CD14-positive monocyte (primary cell): ENCODE data around the gene RGMA. TPM values are rescaled to one million over a fixed set of nuclear protein-coding genes. Genes with fewer than 3 reads are reported as not detected.

Source experiments
- DNase-seq, 3 donors: peaks; one replicate each; pipeline ENCODE4 v3.0.0-alpha.2; 2011 to 2022
- H2AFZ ChIP-seq: 2 replicates; pipeline ENCODE4 v1.6.0; 2012; ENCODE audit warnings: mild to moderate bottlenecking, low read depth, low read length, inconsistent platforms; ENCODE audit not compliant: insufficient read depth, poor library complexity, severe bottlenecking
- H3K27ac ChIP-seq, 2 donors: 1 replicate in 1 of 2; 2 replicates in 1 of 2; pipeline ENCODE4 v1.5.1; 2012 to 2013; ENCODE audit warnings: low read length in 2 of 2, control low read depth in 1 of 2, inconsistent platforms in 1 of 2, low read depth in 1 of 2, mild to moderate bottlenecking in 1 of 2
- H3K27me3 ChIP-seq, 2 donors: one replicate each; pipeline versions ENCODE4 v1.6.0 to v1.6.1; 2011 to 2013; ENCODE audit warnings: low read length in 2 of 2; ENCODE audit not compliant: control insufficient read depth in 2 of 2, insufficient read depth in 2 of 2
- H3K36me3 ChIP-seq, 2 donors: replicated peaks in 1 of 2; 1 replicate in 1 of 2; 2 replicates in 1 of 2; pipeline versions ENCODE4 v1.5.1 to v1.6.1; 2012 to 2013; ENCODE audit warnings: low read length in 2 of 2, control low read depth in 1 of 2, inconsistent platforms in 1 of 2, mild to moderate bottlenecking in 1 of 2; ENCODE audit not compliant: insufficient read depth in 2 of 2, control insufficient read depth in 1 of 2
- H3K4me1 ChIP-seq, 2 donors: 1 replicate in 1 of 2; 2 replicates in 1 of 2; pipeline versions ENCODE4 v1.5.1 to v1.6.1; 2012 to 2013; ENCODE audit warnings: low read length in 2 of 2, control low read depth in 1 of 2, inconsistent platforms in 1 of 2, mild to moderate bottlenecking in 1 of 2, moderate library complexity in 1 of 2; ENCODE audit not compliant: insufficient read depth in 2 of 2, control insufficient read depth in 1 of 2
- H3K4me2 ChIP-seq: replicated peaks from 2 replicates; pipeline ENCODE3; 2012; ENCODE audit warnings: low read length, moderate library complexity, mild to moderate bottlenecking; ENCODE audit not compliant: poor library complexity, severe bottlenecking; ENCODE audit errors: extremely low read depth
- H3K4me3 ChIP-seq, 3 experiments: fragments of 200-600 bp in 1 of 3; sonication (generic) in 1 of 3; replicated peaks in 1 of 3; 1 replicate in 2 of 3; 2 replicates in 1 of 3; pipeline ENCODE4 v1.5.1; 2011 to 2013; ENCODE audit warnings: low read length in 3 of 3, mild to moderate bottlenecking in 3 of 3, control low read depth in 2 of 3, low read depth in 2 of 3, inconsistent platforms in 1 of 3, moderate library complexity in 1 of 3
- H3K79me2 ChIP-seq: 2 replicates; pipeline ENCODE4 v1.6.0; 2012; ENCODE audit warnings: mild to moderate bottlenecking, control low read depth, inconsistent platforms, low read length, moderate library complexity; ENCODE audit not compliant: insufficient read depth
- H3K9ac ChIP-seq: 2 replicates; pipeline ENCODE4 v1.6.0; 2017; ENCODE audit warnings: low read length, mild to moderate bottlenecking; ENCODE audit not compliant: insufficient read depth, poor library complexity, severe bottlenecking
- H3K9me3 ChIP-seq, 2 donors: replicated peaks in 1 of 2; 1 replicate in 1 of 2; 2 replicates in 1 of 2; pipeline versions ENCODE4 v1.5.1 to v1.6.1; 2012 to 2013; ENCODE audit warnings: low read length in 2 of 2, control low read depth in 1 of 2; ENCODE audit not compliant: control insufficient read depth in 1 of 2, insufficient read depth in 1 of 2
- H4K20me1 ChIP-seq: 2 replicates; pipeline ENCODE4 v1.6.0; 2012; ENCODE audit warnings: mild to moderate bottlenecking, low read length, control low read depth, moderate library complexity; ENCODE audit not compliant: insufficient read depth
- H3K27ac Mint-ChIP-seq, 7 donors: one replicate each; pipeline ENCODE4 v1.8.0; 2020; ENCODE audit warnings: mild to moderate bottlenecking in 7 of 7, mixed read lengths in 7 of 7, moderate library complexity in 6 of 7, inconsistent platforms in 2 of 7
- H3K27me3 Mint-ChIP-seq, 3 donors: one replicate each; pipeline ENCODE4 v1.8.0; 2021 to 2022; ENCODE audit warnings: low read depth in 3 of 3, mild to moderate bottlenecking in 3 of 3, mixed read lengths in 3 of 3, moderate library complexity in 3 of 3, inconsistent platforms in 1 of 3
- H3K36me3 Mint-ChIP-seq, 2 donors: one replicate each; pipeline ENCODE4 v1.8.0; 2020; ENCODE audit warnings: mixed read lengths in 2 of 2, inconsistent platforms in 1 of 2, mild to moderate bottlenecking in 1 of 2
- H3K4me1 Mint-ChIP-seq: one replicate; pipeline ENCODE4 v1.8.0; 2020; ENCODE audit warnings: mild to moderate bottlenecking, mixed read lengths
- H3K4me3 Mint-ChIP-seq, 2 donors: one replicate each; pipeline ENCODE4 v1.8.0; 2020; ENCODE audit warnings: mild to moderate bottlenecking in 2 of 2, mixed read lengths in 2 of 2, moderate library complexity in 1 of 2
- H3K9me3 Mint-ChIP-seq, 7 donors: one replicate each; pipeline ENCODE4 v1.8.0; 2020 to 2022; ENCODE audit warnings: mixed read lengths in 7 of 7, mild to moderate bottlenecking in 6 of 7, moderate library complexity in 6 of 7, inconsistent platforms in 2 of 7
- CTCF ChIP-seq: fragments of 200-600 bp; IDR thresholded peaks from one replicate; pipeline ENCODE4 v1.8.0; 2022; ENCODE audit warnings: antibody characterized with exemption, mild to moderate bottlenecking
- WGBS: methylation state at CpG from one replicate; pipeline ENCODE4 v1.1.5; 2013; ENCODE audit warnings: missing lambda C conversion rate; ENCODE audit not compliant: insufficient coverage; 5-methylcytosine and 5-hydroxymethylcytosine counted together
- intact Hi-C, 2 donors: fragments of 100-400 bp; cut with micrococcal nuclease; formaldehyde crosslinking; loops; one replicate each; pipeline versions ENCODE4 v1.15.0 to v1.15.1; 2023
- polyA plus RNA-seq, 3 donors: library from polyadenylated mRNA; depleted of rRNA in 1 of 3; unstranded in 2 of 3; stranded (reverse) in 1 of 3; fragments of 300-500 nt in 2 of 3; fragments of >200 nt in 1 of 3; fragmentation: Illumina TruSeq in 2 of 3; gene quantifications; 1 replicate in 2 of 3; 2 replicates in 1 of 3; pipeline ENCODE4 v1.2.3, GENCODE V29; 2012 to 2021

The RGMA gene
- polyA plus RNA-seq, 3 donors: 0.07 to 0.35 (median 0.08) TPM

GRCh38 chr15:93051236-93052089 lies 37.5 kb downstream of the RGMA start:
- WGBS: 91% methylated on average over 28 of the region's 32 CpGs
- no peak for TF ChIP-seq CTCF
- Histone ChIP-seq H3K27ac (no peak overlapping the region), H3K4me3 (no peak overlapping the region), H4K20me1 (no peaks in the 10 kb centered on the region), H3K4me2 (no peak overlapping the region), H3K27me3 (peaks cover 0 to 4% of the 10 kb centered on the region in 2 donors), H3K9me3 (no peaks in the 10 kb centered on the region), H3K4me1 (peaks cover 20 to 22% of the 10 kb centered on the region in 2 donors), H3K36me3 (no peaks in the 10 kb centered on the region), H3K9ac (no peak overlapping the region), H2AFZ (no peak overlapping the region), H3K79me2 (no peaks in the 10 kb centered on the region)
- peaks cover 0 to 6% (median 3%) of the 10 kb centered on the region in 7 donors for H3K9me3 Mint-ChIP-seq
- H3K4me3 Mint-ChIP-seq: no peak overlapping the region
- peaks cover under 1 to 3% of the 10 kb centered on the region in 2 donors for H3K36me3 Mint-ChIP-seq
- DNase-seq: no peak
- peaks cover 26% of the 10 kb centered on the region for H3K4me1 Mint-ChIP-seq
- intact Hi-C loops: no loop called here
- H3K27ac Mint-ChIP-seq: no peak overlapping the region
- peaks cover 4 to 23% (median 15%) of the 10 kb centered on the region in 3 donors for H3K27me3 Mint-ChIP-seq

- no peaks in the 10 kb centered on the region for H3K36me3 ChIP-seq
- intact Hi-C loops: no loop called here
- H3K4me3 ChIP-seq: no peak overlapping the region
- H2AFZ ChIP-seq: no peak overlapping the region
- H3K9ac ChIP-seq: no peak overlapping the region
- no peak overlapping the region for H3K4me3 Mint-ChIP-seq
- peaks cover 4 to 23% (median 14%) of the 10 kb centered on the region in 3 donors for H3K27me3 Mint-ChIP-seq
- H3K4me1 Mint-ChIP-seq: peaks cover 28% of the 10 kb centered on the region
- H3K9me3 Mint-ChIP-seq: peaks cover 3 to 12% (median 9%) of the 10 kb centered on the region in 7 donors
- H4K20me1 ChIP-seq: no peaks in the 10 kb centered on the region
- H3K4me1 ChIP-seq: peaks cover 20 to 22% of the 10 kb centered on the region in 2 donors
- H3K9me3 ChIP-seq: peaks cover 3% of the 10 kb centered on the region in 2 donors
- no peak overlapping the region for H3K27ac ChIP-seq
- H3K4me2 ChIP-seq: no peak overlapping the region
- 98% methylated on average over 13 of the region's 13 CpGs for WGBS
- H3K27me3 ChIP-seq: peaks cover 0 to 4% of the 10 kb centered on the region in 2 donors
- H3K79me2 ChIP-seq: no peaks in the 10 kb centered on the region
- peaks cover 6 to 8% of the 10 kb centered on the region in 2 donors for H3K36me3 Mint-ChIP-seq
- TF ChIP-seq CTCF: no peak
- H3K27ac Mint-ChIP-seq: no peak overlapping the region
- DNase-seq: no peak
These were observed 38.4 kb downstream of the RGMA start for GRCh38 chr15:93050648-93051047.
